GM21447 (cell line): ENCODE data around the gene TIGD6.

Experiments
- ATAC-seq: cut with Tn5 transposase; IDR thresholded peaks from one replicate; pipeline ENCODE4 v1.9.1; 2021; ENCODE audit not compliant: unreplicated experiment

Gene TIGD6

GRCh38 chr5:149981206-149981605 lies 19.2 kb downstream of the TIGD6 start:
- no peak for ATAC-seq

GRCh38 chr5:149979896-149980295 lies 20.6 kb downstream of the TIGD6 start:
- ATAC-seq: no peak

- ATAC-seq: no peak
Measured at GRCh38 chr5:149975409-149975808, 25.0 kb downstream of the TIGD6 start.

GRCh38 chr5:149969181-149969930 lies 31.1 kb downstream of the TIGD6 start:
- no peak for ATAC-seq

GRCh38 chr5:149966946-149967345 lies 33.5 kb downstream of the TIGD6 start:
- ATAC-seq: no peak

GRCh38 chr5:149963729-149964128 lies 36.7 kb downstream of the TIGD6 start:
- ATAC-seq: no peak

GRCh38 chr5:149962601-149963300 lies 37.7 kb downstream of the TIGD6 start:
- ATAC-seq: no peak

- no peak for ATAC-seq
Measured at GRCh38 chr5:149961957-149962409, 38.5 kb downstream of the TIGD6 start.

- no peak for ATAC-seq
Measured at GRCh38 chr5:149961186-149961685, 39.2 kb downstream of the TIGD6 start.

GRCh38 chr5:149960272-149961185 lies 39.9 kb downstream of the TIGD6 start, which contains the start of gene SLC26A2:
TSS of gene SLC26A2 (plus strand) at chr5:149960758. CDS start at chr5:149977653, 16,895 bp downstream.
- ATAC-seq: peak; percentile 97

GRCh38 chr5:149959406-149960236 lies 40.8 kb downstream of the TIGD6 start:
- ATAC-seq: no peak

- ATAC-seq: no peak
Measured at GRCh38 chr5:149957855-149958254, 42.6 kb downstream of the TIGD6 start.

GRCh38 chr5:149956685-149957084 lies 43.8 kb downstream of the TIGD6 start:
- ATAC-seq: no peak

- no peak for ATAC-seq
Measured at GRCh38 chr5:149954798-149955197, 45.7 kb downstream of the TIGD6 start.

- no peak for ATAC-seq
Measured at GRCh38 chr5:149953436-149954121, 46.9 kb downstream of the TIGD6 start.

- ATAC-seq: no peak
Measured at GRCh38 chr5:149951138-149951749, 49.2 kb downstream of the TIGD6 start.

GRCh38 chr5:149948993-149949392 lies 51.5 kb downstream of the TIGD6 start:
- ATAC-seq: no peak

- no peak for ATAC-seq
Measured at GRCh38 chr5:149946118-149946517, 54.3 kb downstream of the TIGD6 start.

GRCh38 chr5:149944666-149945065 lies 55.8 kb downstream of the TIGD6 start, which contains the start of gene PDE6A:
TSS of gene PDE6A (minus strand) at chr5:149944793. CDS start at chr5:149944673, 120 bp downstream.
- ATAC-seq: no peak
